WTC11 (cell line): Measurements from ENCODE around the gene PPARD. TPM values are rescaled to one million over a fixed set of nuclear protein-coding genes. Genes with fewer than 3 reads are reported as not detected.

Experiments used
- ATAC-seq: fragments of 200-7000 bp; cut with Tn5 transposase; 2 replicates; pipeline ENCODE4 v1.10.0; 2021; ENCODE audit warnings: mild to moderate bottlenecking, moderate library complexity
- CTCF ChIA-PET: fragments of 300-600 bp; sonication (Branson Sonifier 250); formaldehyde crosslinking; loops from one replicate; lab custom pipeline; 2021; ENCODE audit warnings: antibody characterized with exemption; lab: Charles Lee
- POLR2A ChIA-PET: fragments of 350-600 bp; sonication (Branson Sonifier 250); formaldehyde crosslinking; loops from one replicate; lab custom pipeline; 2021; ENCODE audit warnings: antibody characterized with exemption; lab: Charles Lee
- DNase-seq: peaks from one replicate; pipeline ENCODE4 v3.0.0; 2021; ENCODE audit warnings: low spot score
- H3K27ac Mint-ChIP-seq: 2 replicates; pipeline ENCODE4 v1.8.0; 2021; ENCODE audit warnings: mixed read lengths
- H3K27me3 Mint-ChIP-seq: 2 replicates; pipeline ENCODE4 v1.8.0; 2021; ENCODE audit warnings: low read depth, mild to moderate bottlenecking, moderate library complexity, mixed read lengths
- H3K36me3 Mint-ChIP-seq: 2 replicates; pipeline ENCODE4 v1.8.0; 2021; ENCODE audit warnings: mixed read lengths
- H3K4me1 Mint-ChIP-seq: 2 replicates; pipeline ENCODE4 v1.8.0; 2022; ENCODE audit warnings: mixed read lengths
- H3K4me3 Mint-ChIP-seq: 2 replicates; pipeline ENCODE4 v1.8.0; 2021; ENCODE audit warnings: mild to moderate bottlenecking, moderate library complexity, mixed read lengths
- H3K9me3 Mint-ChIP-seq: 2 replicates; pipeline ENCODE4 v1.8.0; 2021; ENCODE audit warnings: mixed read lengths
- CBFB ChIP-seq: sonication (generic); formaldehyde crosslinking; IDR thresholded peaks from 2 replicates; pipeline ENCODE4 v1.8.1; 2022; ENCODE audit warnings: mild to moderate bottlenecking, low read depth, missing genetic modification reagents
- CREM ChIP-seq: sonication (generic); formaldehyde crosslinking; IDR thresholded peaks from 2 replicates; pipeline ENCODE4 v1.8.1; 2022; ENCODE audit warnings: mild to moderate bottlenecking, missing genetic modification reagents, moderate library complexity
- FOXK1 ChIP-seq: sonication (generic); formaldehyde crosslinking; IDR thresholded peaks from 2 replicates; pipeline ENCODE4 v1.8.0; 2022; ENCODE audit warnings: mild to moderate bottlenecking, moderate library complexity, missing genetic modification reagents
- GABPB1 ChIP-seq: sonication (generic); formaldehyde crosslinking; IDR thresholded peaks from 2 replicates; pipeline ENCODE4 v1.8.1; 2023; ENCODE audit warnings: mild to moderate bottlenecking, missing genetic modification reagents
- GTF2I ChIP-seq: fragments of 250-450 bp; sonication (Bioruptor Pico); conservative IDR thresholded peaks from 2 replicates; pipeline ENCODE4 v1.4.0; 2021; ENCODE audit warnings: mild to moderate bottlenecking
- HMGA2 ChIP-seq: fragments of 250-450 bp; sonication (Bioruptor Pico); IDR thresholded peaks from 2 replicates; pipeline ENCODE4 v1.4.0; 2021; ENCODE audit warnings: mild to moderate bottlenecking, moderate library complexity
- IRF2 ChIP-seq: sonication (generic); formaldehyde crosslinking; IDR thresholded peaks from 2 replicates; pipeline ENCODE4 v1.8.0; 2022; ENCODE audit warnings: low read depth, missing genetic modification reagents, borderline replicate concordance
- RELA ChIP-seq: sonication (generic); formaldehyde crosslinking; IDR thresholded peaks from 2 replicates; pipeline ENCODE4 v1.8.1; 2022; ENCODE audit warnings: missing genetic modification reagents, mild to moderate bottlenecking, borderline replicate concordance
- RORB ChIP-seq: fragments of 250-450 bp; sonication (Bioruptor Pico); IDR thresholded peaks from 2 replicates; pipeline ENCODE4 v1.9.0; 2021; ENCODE audit warnings: mild to moderate bottlenecking
- SMAD4 ChIP-seq: sonication (generic); formaldehyde crosslinking; IDR thresholded peaks from 2 replicates; pipeline ENCODE4 v1.8.0; 2022; ENCODE audit warnings: mild to moderate bottlenecking, missing genetic modification reagents
- ZNF416 ChIP-seq: fragments of 250-450 bp; sonication (Bioruptor Pico); IDR thresholded peaks from 2 replicates; pipeline ENCODE4 v1.9.0; 2021; ENCODE audit warnings: mild to moderate bottlenecking, inconsistent platforms
- total RNA-seq: library from RNA; stranded (reverse); gene quantifications from 3 replicates; pipeline ENCODE4 v1.2.3, GENCODE V29; 2021
- TF ChIP-seq, protein P1 (sequence below): sonication (generic); formaldehyde crosslinking; IDR thresholded peaks from 2 replicates; pipeline ENCODE4 v1.8.1; 2023; ENCODE audit warnings: mild to moderate bottlenecking, moderate library complexity, missing genetic modification reagents
- TF ChIP-seq, protein P2 (sequence below): sonication (generic); formaldehyde crosslinking; IDR thresholded peaks from 2 replicates; pipeline ENCODE4 v1.8.0; 2023; ENCODE audit warnings: missing genetic modification reagents
- TF ChIP-seq, protein P3 (sequence below): sonication (generic); formaldehyde crosslinking; IDR thresholded peaks from 2 replicates; pipeline ENCODE4 v1.8.1; 2022; ENCODE audit warnings: missing genetic modification reagents, borderline replicate concordance
- TF ChIP-seq, protein P4 (sequence below): fragments of 200-600 bp; IDR thresholded peaks from 2 replicates; pipeline ENCODE4 v1.8.0; 2022; ENCODE audit warnings: antibody characterized with exemption
- TF ChIP-seq, protein P5 (sequence below): fragments of 250-450 bp; sonication (Bioruptor Pico); IDR thresholded peaks from 2 replicates; pipeline ENCODE4 v1.9.0; 2021; ENCODE audit warnings: mild to moderate bottlenecking, borderline replicate concordance
- TF ChIP-seq, protein P6 (sequence below): sonication (generic); formaldehyde crosslinking; IDR thresholded peaks from 2 replicates; pipeline ENCODE4 v1.8.1; 2022; ENCODE audit warnings: mild to moderate bottlenecking, moderate library complexity, missing genetic modification reagents
- TF ChIP-seq, protein P7 (sequence below): sonication (generic); formaldehyde crosslinking; IDR thresholded peaks from 2 replicates; pipeline ENCODE4 v1.8.1; 2023; ENCODE audit warnings: mild to moderate bottlenecking, missing genetic modification reagents

The PPARD gene
- total RNA-seq, 1 experiment from 2014 or later = 14.7 TPM

DNA sequence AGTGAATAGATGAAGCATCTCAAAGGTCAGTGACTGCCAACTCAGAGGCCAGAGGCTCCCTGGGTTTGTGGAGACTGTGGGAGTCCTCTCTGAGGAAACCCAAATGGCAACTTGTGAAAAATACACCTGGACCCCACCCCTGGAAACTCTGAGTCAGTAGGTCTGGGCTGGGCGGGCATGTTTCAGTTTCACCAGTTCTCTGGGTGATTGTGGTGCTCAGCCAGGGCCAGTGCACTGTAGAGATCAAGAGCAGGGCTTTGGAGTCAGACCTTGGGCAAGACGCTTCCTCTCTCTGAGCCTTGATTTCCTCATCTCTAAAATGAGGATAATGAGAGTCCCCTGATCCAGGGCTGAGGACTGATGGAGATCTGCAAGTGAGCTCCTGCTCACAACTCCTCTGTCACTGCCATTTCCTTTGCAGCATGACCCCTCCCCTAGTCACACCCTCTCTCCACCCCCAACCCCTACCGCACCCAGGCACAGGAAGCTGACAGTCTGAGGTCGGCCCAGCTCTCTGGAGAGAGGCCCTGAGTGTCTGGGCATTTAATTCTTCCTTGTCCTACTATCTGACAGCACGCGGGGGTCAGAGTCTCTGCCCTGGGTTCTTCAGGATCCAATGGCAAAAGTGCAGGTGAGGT lies 39.6 kb upstream of the PPARD start:
- Mint-ChIP-seq H3K27me3 (no peaks in the 10 kb centered on the region), H3K4me1 (peaks cover 34% of the 10 kb centered on the region), H3K36me3 (no peaks in the 10 kb centered on the region), H3K27ac (0 out of 2 replicates have a peak overlapping the region, but pooled peaks have one; percentile 48), H3K4me3 (no peak overlapping the region), H3K9me3 (no peaks in the 10 kb centered on the region)
- no peak for TF ChIP-seq GTF2I (CRISPR knock-in tag)
- no peak for TF ChIP-seq IRF2 (CRISPR knock-in tag)
- TF ChIP-seq, protein P1, sequence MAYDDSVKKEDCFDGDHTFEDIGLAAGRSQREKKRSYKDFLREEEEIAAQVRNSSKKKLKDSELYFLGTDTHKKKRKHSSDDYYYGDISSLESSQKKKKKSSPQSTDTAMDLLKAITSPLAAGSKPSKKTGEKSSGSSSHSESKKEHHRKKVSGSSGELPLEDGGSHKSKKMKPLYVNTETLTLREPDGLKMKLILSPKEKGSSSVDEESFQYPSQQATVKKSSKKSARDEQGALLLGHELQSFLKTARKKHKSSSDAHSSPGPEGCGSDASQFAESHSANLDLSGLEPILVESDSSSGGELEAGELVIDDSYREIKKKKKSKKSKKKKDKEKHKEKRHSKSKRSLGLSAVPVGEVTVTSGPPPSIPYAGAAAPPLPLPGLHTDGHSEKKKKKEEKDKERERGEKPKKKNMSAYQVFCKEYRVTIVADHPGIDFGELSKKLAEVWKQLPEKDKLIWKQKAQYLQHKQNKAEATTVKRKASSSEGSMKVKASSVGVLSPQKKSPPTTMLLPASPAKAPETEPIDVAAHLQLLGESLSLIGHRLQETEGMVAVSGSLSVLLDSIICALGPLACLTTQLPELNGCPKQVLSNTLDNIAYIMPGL (CRISPR knock-in tag) = no peak
- TF ChIP-seq SMAD4 (CRISPR knock-in tag) = no peak
- no peak for TF ChIP-seq ZNF416 (CRISPR knock-in tag)
- TF ChIP-seq, protein P2, sequence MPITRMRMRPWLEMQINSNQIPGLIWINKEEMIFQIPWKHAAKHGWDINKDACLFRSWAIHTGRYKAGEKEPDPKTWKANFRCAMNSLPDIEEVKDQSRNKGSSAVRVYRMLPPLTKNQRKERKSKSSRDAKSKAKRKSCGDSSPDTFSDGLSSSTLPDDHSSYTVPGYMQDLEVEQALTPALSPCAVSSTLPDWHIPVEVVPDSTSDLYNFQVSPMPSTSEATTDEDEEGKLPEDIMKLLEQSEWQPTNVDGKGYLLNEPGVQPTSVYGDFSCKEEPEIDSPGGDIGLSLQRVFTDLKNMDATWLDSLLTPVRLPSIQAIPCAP (CRISPR knock-in tag) = no peak
- TF ChIP-seq, protein P3, sequence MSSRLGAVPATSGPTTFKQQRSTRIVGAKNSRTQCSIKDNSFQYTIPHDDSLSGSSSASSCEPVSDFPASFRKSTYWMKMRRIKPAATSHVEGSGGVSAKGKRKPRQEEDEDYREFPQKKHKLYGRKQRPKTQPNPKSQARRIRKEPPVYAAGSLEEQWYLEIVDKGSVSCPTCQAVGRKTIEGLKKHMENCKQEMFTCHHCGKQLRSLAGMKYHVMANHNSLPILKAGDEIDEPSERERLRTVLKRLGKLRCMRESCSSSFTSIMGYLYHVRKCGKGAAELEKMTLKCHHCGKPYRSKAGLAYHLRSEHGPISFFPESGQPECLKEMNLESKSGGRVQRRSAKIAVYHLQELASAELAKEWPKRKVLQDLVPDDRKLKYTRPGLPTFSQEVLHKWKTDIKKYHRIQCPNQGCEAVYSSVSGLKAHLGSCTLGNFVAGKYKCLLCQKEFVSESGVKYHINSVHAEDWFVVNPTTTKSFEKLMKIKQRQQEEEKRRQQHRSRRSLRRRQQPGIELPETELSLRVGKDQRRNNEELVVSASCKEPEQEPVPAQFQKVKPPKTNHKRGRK = no peak
- no peak for TF ChIP-seq GABPB1 (CRISPR knock-in tag)
- TF ChIP-seq RORB (CRISPR knock-in tag) = no peak
- no peak for TF ChIP-seq RELA (CRISPR knock-in tag)
- TF ChIP-seq, protein P4, sequence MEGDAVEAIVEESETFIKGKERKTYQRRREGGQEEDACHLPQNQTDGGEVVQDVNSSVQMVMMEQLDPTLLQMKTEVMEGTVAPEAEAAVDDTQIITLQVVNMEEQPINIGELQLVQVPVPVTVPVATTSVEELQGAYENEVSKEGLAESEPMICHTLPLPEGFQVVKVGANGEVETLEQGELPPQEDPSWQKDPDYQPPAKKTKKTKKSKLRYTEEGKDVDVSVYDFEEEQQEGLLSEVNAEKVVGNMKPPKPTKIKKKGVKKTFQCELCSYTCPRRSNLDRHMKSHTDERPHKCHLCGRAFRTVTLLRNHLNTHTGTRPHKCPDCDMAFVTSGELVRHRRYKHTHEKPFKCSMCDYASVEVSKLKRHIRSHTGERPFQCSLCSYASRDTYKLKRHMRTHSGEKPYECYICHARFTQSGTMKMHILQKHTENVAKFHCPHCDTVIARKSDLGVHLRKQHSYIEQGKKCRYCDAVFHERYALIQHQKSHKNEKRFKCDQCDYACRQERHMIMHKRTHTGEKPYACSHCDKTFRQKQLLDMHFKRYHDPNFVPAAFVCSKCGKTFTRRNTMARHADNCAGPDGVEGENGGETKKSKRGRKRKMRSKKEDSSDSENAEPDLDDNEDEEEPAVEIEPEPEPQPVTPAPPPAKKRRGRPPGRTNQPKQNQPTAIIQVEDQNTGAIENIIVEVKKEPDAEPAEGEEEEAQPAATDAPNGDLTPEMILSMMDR = no peak
- TF ChIP-seq, protein P5, sequence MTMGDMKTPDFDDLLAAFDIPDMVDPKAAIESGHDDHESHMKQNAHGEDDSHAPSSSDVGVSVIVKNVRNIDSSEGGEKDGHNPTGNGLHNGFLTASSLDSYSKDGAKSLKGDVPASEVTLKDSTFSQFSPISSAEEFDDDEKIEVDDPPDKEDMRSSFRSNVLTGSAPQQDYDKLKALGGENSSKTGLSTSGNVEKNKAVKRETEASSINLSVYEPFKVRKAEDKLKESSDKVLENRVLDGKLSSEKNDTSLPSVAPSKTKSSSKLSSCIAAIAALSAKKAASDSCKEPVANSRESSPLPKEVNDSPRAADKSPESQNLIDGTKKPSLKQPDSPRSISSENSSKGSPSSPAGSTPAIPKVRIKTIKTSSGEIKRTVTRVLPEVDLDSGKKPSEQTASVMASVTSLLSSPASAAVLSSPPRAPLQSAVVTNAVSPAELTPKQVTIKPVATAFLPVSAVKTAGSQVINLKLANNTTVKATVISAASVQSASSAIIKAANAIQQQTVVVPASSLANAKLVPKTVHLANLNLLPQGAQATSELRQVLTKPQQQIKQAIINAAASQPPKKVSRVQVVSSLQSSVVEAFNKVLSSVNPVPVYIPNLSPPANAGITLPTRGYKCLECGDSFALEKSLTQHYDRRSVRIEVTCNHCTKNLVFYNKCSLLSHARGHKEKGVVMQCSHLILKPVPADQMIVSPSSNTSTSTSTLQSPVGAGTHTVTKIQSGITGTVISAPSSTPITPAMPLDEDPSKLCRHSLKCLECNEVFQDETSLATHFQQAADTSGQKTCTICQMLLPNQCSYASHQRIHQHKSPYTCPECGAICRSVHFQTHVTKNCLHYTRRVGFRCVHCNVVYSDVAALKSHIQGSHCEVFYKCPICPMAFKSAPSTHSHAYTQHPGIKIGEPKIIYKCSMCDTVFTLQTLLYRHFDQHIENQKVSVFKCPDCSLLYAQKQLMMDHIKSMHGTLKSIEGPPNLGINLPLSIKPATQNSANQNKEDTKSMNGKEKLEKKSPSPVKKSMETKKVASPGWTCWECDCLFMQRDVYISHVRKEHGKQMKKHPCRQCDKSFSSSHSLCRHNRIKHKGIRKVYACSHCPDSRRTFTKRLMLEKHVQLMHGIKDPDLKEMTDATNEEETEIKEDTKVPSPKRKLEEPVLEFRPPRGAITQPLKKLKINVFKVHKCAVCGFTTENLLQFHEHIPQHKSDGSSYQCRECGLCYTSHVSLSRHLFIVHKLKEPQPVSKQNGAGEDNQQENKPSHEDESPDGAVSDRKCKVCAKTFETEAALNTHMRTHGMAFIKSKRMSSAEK (CRISPR knock-in tag) = no peak
- no peak for TF ChIP-seq HMGA2 (CRISPR knock-in tag)
- TF ChIP-seq CREM (CRISPR knock-in tag) = no peak
- TF ChIP-seq, protein P6, sequence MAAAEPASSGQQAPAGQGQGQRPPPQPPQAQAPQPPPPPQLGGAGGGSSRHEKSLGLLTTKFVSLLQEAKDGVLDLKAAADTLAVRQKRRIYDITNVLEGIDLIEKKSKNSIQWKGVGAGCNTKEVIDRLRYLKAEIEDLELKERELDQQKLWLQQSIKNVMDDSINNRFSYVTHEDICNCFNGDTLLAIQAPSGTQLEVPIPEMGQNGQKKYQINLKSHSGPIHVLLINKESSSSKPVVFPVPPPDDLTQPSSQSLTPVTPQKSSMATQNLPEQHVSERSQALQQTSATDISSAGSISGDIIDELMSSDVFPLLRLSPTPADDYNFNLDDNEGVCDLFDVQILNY (CRISPR knock-in tag) = no peak
- TF ChIP-seq FOXK1 = no peak
- no peak for TF ChIP-seq CBFB
- TF ChIP-seq, protein P7, sequence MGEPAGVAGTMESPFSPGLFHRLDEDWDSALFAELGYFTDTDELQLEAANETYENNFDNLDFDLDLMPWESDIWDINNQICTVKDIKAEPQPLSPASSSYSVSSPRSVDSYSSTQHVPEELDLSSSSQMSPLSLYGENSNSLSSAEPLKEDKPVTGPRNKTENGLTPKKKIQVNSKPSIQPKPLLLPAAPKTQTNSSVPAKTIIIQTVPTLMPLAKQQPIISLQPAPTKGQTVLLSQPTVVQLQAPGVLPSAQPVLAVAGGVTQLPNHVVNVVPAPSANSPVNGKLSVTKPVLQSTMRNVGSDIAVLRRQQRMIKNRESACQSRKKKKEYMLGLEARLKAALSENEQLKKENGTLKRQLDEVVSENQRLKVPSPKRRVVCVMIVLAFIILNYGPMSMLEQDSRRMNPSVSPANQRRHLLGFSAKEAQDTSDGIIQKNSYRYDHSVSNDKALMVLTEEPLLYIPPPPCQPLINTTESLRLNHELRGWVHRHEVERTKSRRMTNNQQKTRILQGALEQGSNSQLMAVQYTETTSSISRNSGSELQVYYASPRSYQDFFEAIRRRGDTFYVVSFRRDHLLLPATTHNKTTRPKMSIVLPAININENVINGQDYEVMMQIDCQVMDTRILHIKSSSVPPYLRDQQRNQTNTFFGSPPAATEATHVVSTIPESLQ = no peak
- ChIA-PET CTCF (interaction anchor here (0.7 to 1.7 kb wide), 14 partner anchors 9 to 250 kb away, joined by 3 to 13 read pairs (median 6); partner anchors contain the start of genes FANCE, PPARD and RPL10A), POLR2A (interaction anchor here (1.1 kb wide), 1 partner anchor 16 kb away, joined by 7 read pairs; no protein-coding TSS in a partner anchor)
- DNase-seq (peak; percentile 52), ATAC-seq (peak; percentile 95)
